ENCODE results near the gene TMEM184A.

Gene TMEM184A

DNA sequence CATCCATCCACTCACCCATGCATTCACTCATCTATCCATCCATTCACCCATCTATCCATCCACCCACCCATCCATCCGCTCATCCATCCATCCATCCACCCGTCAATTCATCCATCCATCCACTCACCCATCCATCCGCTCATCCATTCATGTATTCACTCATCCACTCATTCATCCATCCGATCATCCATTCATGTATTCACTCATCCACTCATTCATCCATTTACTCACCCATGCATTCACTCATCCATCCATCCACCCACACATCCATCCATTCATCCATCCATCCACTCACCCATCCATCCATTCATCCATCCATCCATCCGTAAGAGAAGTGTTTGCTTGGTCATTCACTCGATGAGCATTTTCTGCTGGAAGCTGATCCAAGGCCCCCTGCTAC, 22.5 kb upstream of the TMEM184A start:
- peaks cover 3% of the 10 kb centered on the region; the same call in 1 of the 2 replicates for H3K9me3 ChIP-seq (ENCODE audit: control insufficient read depth, insufficient read depth, low read length)
- no peaks in the 10 kb centered on the region for H3K36me3 ChIP-seq (ENCODE audit: control insufficient read depth, insufficient read depth, low read length)
- no peaks in the 10 kb centered on the region for H3K27me3 ChIP-seq (ENCODE audit: control insufficient read depth, insufficient read depth, low read length)
- peaks cover 25% of the 10 kb centered on the region for H3K4me1 ChIP-seq (ENCODE audit: control insufficient read depth, insufficient read depth, low read length)
- H3K27ac ChIP-seq (ENCODE audit: low read depth, low read length) = no peak overlapping the region
- H3K4me3 ChIP-seq (ENCODE audit: low read depth, low read length) = no peak overlapping the region
- no peak overlapping the region for H3K9ac ChIP-seq (ENCODE audit: low read depth, low read length)

GRCh38 chr7:1576521-1577253, 20.7 kb upstream of the TMEM184A start:
- Histone ChIP-seq H3K9ac (ENCODE audit: low read depth, low read length) (peak overlapping the region; percentile 53), H3K4me1 (ENCODE audit: control insufficient read depth, insufficient read depth, low read length) (peaks cover 25% of the 10 kb centered on the region), H3K27me3 (ENCODE audit: control insufficient read depth, insufficient read depth, low read length) (no peaks in the 10 kb centered on the region), H3K9me3 (ENCODE audit: control insufficient read depth, insufficient read depth, low read length) (peaks cover 3% of the 10 kb centered on the region; the same call in 1 of the 2 replicates), H3K4me3 (ENCODE audit: low read depth, low read length) (peak overlapping the region; percentile 12; the same call in 1 of the 2 replicates), H3K36me3 (ENCODE audit: control insufficient read depth, insufficient read depth, low read length) (no peaks in the 10 kb centered on the region), H3K27ac (ENCODE audit: low read depth, low read length) (peak overlapping the region; percentile 91)

GRCh38 chr7:1575809-1576208, 19.8 kb upstream of the TMEM184A start:
- Histone ChIP-seq H3K4me1 (ENCODE audit: control insufficient read depth, insufficient read depth, low read length) (peaks cover 25% of the 10 kb centered on the region), H3K36me3 (ENCODE audit: control insufficient read depth, insufficient read depth, low read length) (no peaks in the 10 kb centered on the region), H3K4me3 (ENCODE audit: low read depth, low read length) (no peak overlapping the region), H3K9ac (ENCODE audit: low read depth, low read length) (no peak overlapping the region), H3K27me3 (ENCODE audit: control insufficient read depth, insufficient read depth, low read length) (no peaks in the 10 kb centered on the region), H3K9me3 (ENCODE audit: control insufficient read depth, insufficient read depth, low read length) (peaks cover 3% of the 10 kb centered on the region; the same call in 1 of the 2 replicates), H3K27ac (ENCODE audit: low read depth, low read length) (peak overlapping the region; percentile 91)

DNA sequence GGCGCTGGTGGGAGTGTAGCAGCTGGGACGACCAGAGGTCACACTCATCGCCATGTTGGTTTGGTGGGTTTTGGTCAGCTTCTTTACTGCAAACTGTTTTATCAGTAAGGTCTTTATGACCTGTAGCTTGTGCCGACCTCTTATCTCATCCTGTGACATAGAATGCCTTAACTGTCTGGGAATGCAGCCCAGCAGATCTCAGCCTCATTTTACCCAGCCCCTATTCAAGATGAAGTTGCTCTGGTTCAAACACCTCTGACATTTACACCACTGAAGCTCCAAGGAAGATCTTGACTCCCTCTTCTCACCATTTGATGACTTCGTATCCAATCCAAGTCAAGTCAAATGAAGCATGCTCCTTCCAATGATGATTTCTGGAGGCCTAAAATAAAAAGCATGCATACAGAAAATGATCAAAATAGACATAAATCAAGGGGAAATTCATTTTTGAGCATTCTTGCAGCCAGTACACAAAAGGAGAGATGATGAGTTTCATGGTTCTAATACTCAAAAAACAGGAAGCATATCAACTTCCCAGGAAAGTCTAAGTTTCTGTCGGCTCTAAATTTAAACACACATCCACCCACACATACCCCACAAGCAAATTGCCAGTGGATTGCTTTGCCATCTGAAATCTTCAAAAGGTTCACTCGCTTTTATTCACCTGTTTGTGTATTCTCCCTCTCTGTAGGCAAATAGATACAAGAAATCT, 16.3 kb upstream of the TMEM184A start:
- Histone ChIP-seq H3K4me3 (ENCODE audit: low read depth, low read length) (no peak overlapping the region), H3K4me1 (ENCODE audit: control insufficient read depth, insufficient read depth, low read length) (peaks cover 16% of the 10 kb centered on the region), H3K9ac (ENCODE audit: low read depth, low read length) (no peak overlapping the region), H3K27ac (ENCODE audit: low read depth, low read length) (no peak overlapping the region), H3K36me3 (ENCODE audit: control insufficient read depth, insufficient read depth, low read length) (0 out of 2 replicates have a peak, but pooled peaks cover 5% of the 10 kb centered on the region), H3K27me3 (ENCODE audit: control insufficient read depth, insufficient read depth, low read length) (no peaks in the 10 kb centered on the region), H3K9me3 (ENCODE audit: control insufficient read depth, insufficient read depth, low read length) (peaks cover under 1% of the 10 kb centered on the region; the same call in 1 of the 2 replicates)

- Histone ChIP-seq H3K4me3 (ENCODE audit: low read depth, low read length) (peak within 1 kb of the TSS; percentile 88), H3K27me3 (ENCODE audit: control insufficient read depth, insufficient read depth, low read length) (no peaks in the 10 kb centered on the region), H3K9ac (ENCODE audit: low read depth, low read length) (peak within 1 kb of the TSS; percentile 90), H3K27ac (ENCODE audit: low read depth, low read length) (peak within 1 kb of the TSS; percentile 87), H3K4me1 (ENCODE audit: control insufficient read depth, insufficient read depth, low read length) (peaks cover 10% of the 10 kb centered on the region; the same call in 1 of the 2 replicates), H3K36me3 (ENCODE audit: control insufficient read depth, insufficient read depth, low read length) (peaks cover 12% of the 10 kb centered on the region), H3K9me3 (ENCODE audit: control insufficient read depth, insufficient read depth, low read length) (no peaks in the 10 kb centered on the region)
These were observed 14.0 kb upstream of the TMEM184A start, which contains the start of gene PSMG3 for GRCh38 chr7:1569833-1570632. Gene PSMG3 (minus strand): TSS chr7:1570032. CDS start chr7:1569339, 693 bp downstream.

DNA sequence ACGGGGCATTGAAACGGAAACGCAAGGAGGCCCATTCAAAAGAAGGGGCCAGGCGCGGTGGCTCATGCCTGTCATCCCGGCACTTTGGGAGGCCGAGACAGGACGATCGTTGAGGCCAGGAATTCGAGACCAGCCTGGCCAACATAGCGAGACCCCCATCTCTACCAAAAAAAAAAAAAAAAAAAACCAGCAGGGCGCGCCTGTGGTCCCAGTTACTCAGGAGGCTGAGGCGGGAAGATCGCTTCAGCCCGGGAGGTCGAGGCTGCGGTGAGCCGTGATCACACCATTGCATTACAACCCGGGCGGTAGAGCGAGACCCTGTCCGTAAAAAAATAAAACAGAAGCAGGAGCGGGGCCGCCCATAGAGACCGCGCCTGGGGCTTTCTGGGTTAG, 13.4 kb upstream of the TMEM184A start:
- Histone ChIP-seq H3K9ac (ENCODE audit: low read depth, low read length) (peak overlapping the region; percentile 90), H3K36me3 (ENCODE audit: control insufficient read depth, insufficient read depth, low read length) (peaks cover 12% of the 10 kb centered on the region), H3K4me3 (ENCODE audit: low read depth, low read length) (peak overlapping the region; percentile 88), H3K9me3 (ENCODE audit: control insufficient read depth, insufficient read depth, low read length) (no peaks in the 10 kb centered on the region), H3K4me1 (ENCODE audit: control insufficient read depth, insufficient read depth, low read length) (peaks cover 10% of the 10 kb centered on the region; the same call in 1 of the 2 replicates), H3K27ac (ENCODE audit: low read depth, low read length) (peak overlapping the region; percentile 87), H3K27me3 (ENCODE audit: control insufficient read depth, insufficient read depth, low read length) (no peaks in the 10 kb centered on the region)

- Histone ChIP-seq H3K27ac (ENCODE audit: low read depth, low read length) (peak overlapping the region; percentile 35), H3K27me3 (ENCODE audit: control insufficient read depth, insufficient read depth, low read length) (no peaks in the 10 kb centered on the region), H3K4me3 (ENCODE audit: low read depth, low read length) (peak overlapping the region; percentile 88)
These were observed 13.0 kb upstream of the TMEM184A start for GRCh38 chr7:1569016-1569415.

DNA sequence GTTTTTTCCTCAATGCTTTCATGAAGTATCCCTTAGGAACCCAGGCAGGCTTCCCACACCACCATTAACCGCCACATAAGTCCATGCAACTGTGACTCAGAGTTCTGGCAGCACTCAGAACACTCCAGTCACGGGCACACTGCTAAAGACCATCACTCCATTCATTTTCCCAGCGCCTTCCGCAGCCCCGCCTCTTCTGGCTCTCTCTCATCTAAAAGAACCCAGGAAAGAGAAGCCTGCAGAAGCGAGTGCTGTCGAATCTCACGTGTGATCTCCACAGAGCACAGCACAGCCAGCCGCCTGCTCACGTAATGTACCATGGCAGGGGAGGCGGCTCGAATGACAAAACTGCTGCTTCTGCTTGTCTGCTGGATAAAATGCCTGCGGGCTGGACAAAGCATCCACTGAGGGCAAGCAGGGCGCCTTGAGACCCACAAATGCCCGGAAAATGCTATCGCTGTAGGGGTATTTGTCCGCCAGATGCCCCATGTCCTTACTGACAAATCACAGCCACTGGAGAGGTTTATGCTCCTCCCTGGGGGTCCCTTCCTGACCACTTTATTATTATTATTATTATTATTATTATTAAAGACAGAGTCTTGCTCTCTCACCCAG, 12.0 kb upstream of the TMEM184A start:
- Histone ChIP-seq H3K27me3 (ENCODE audit: control insufficient read depth, insufficient read depth, low read length) (no peaks in the 10 kb centered on the region), H3K4me1 (ENCODE audit: control insufficient read depth, insufficient read depth, low read length) (peaks cover 10% of the 10 kb centered on the region; the same call in 1 of the 2 replicates), H3K9ac (ENCODE audit: low read depth, low read length) (no peak overlapping the region; the same call in 1 of the 2 replicates), H3K9me3 (ENCODE audit: control insufficient read depth, insufficient read depth, low read length) (no peaks in the 10 kb centered on the region), H3K4me3 (ENCODE audit: low read depth, low read length) (no peak overlapping the region), H3K27ac (ENCODE audit: low read depth, low read length) (peak overlapping the region; percentile 93), H3K36me3 (ENCODE audit: control insufficient read depth, insufficient read depth, low read length) (peaks cover 12% of the 10 kb centered on the region)

More at GRCh38 chr7:1569016-1569415, 13.0 kb upstream of the TMEM184A start:
- H3K9me3 ChIP-seq (ENCODE audit: control insufficient read depth, insufficient read depth, low read length) = no peaks in the 10 kb centered on the region
- H3K4me1 ChIP-seq (ENCODE audit: control insufficient read depth, insufficient read depth, low read length) = peaks cover 10% of the 10 kb centered on the region; the same call in 1 of the 2 replicates
- H3K36me3 ChIP-seq (ENCODE audit: control insufficient read depth, insufficient read depth, low read length) = peaks cover 12% of the 10 kb centered on the region
- no peak overlapping the region for H3K9ac ChIP-seq (ENCODE audit: low read depth, low read length)

GRCh38 chr7:1567049-1567771, 11.2 kb upstream of the TMEM184A start:
- Histone ChIP-seq H3K9me3 (ENCODE audit: control insufficient read depth, insufficient read depth, low read length) (no peaks in the 10 kb centered on the region), H3K9ac (ENCODE audit: low read depth, low read length) (0 out of 2 replicates have a peak overlapping the region, but pooled peaks have one; percentile 7), H3K4me3 (ENCODE audit: low read depth, low read length) (no peak overlapping the region)

More at GRCh38 chr7:1567049-1567771, 11.2 kb upstream of the TMEM184A start:
- Histone ChIP-seq H3K36me3 (ENCODE audit: control insufficient read depth, insufficient read depth, low read length) (peaks cover 12% of the 10 kb centered on the region), H3K4me1 (ENCODE audit: control insufficient read depth, insufficient read depth, low read length) (peaks cover 10% of the 10 kb centered on the region; the same call in 1 of the 2 replicates), H3K27ac (ENCODE audit: low read depth, low read length) (peak overlapping the region; percentile 93), H3K27me3 (ENCODE audit: control insufficient read depth, insufficient read depth, low read length) (no peaks in the 10 kb centered on the region)

All from HUES48 (cell line).